Measurements from ENCODE around the gene MORN3.
"Not testable (repeated sequence)": the region's sequence is repeated elsewhere in the genome, so short reads cannot be mapped to it uniquely, and the experiment has no call there.

Gene MORN3

GRCh38 chr12:121689430-121689829 is 20.0 kb upstream of the MORN3 start:
- DNase-seq (ENCODE audit: low spot score): no peak

- DNase-seq (ENCODE audit: low spot score): no peak
Observed at GRCh38 chr12:121688966-121689365, 19.5 kb upstream of the MORN3 start.

DNA sequence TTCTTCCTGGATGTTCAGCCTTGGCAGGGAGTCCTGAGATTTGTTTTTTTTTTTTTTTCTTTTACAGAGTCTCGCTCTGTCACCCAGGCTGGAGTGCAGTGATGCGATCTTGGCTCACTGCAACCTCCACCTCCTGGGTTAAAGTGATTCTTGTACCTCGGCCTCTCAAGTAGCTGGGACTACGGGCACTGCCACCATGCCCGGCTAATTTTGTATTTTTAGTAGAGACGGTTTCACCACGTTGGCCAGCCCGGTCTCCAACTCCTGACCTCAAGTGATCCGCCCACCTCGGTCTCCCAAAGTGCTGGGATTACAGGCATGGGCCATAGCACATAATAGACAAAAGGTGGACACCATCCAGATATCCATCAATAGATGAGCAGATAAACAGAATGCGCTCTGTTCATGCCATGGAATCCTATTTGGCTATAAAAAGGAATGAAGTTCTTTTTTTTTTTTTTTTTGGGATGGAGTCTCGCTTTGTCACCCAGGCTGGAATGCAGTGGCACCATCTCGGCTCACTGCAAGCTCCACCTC is 10.3 kb upstream of the MORN3 start:
- DNase-seq (ENCODE audit: low spot score): not testable (repeated sequence)

GRCh38 chr12:121678716-121679300 is 9.4 kb upstream of the MORN3 start:
- DNase-seq (ENCODE audit: low spot score): no peak

DNA sequence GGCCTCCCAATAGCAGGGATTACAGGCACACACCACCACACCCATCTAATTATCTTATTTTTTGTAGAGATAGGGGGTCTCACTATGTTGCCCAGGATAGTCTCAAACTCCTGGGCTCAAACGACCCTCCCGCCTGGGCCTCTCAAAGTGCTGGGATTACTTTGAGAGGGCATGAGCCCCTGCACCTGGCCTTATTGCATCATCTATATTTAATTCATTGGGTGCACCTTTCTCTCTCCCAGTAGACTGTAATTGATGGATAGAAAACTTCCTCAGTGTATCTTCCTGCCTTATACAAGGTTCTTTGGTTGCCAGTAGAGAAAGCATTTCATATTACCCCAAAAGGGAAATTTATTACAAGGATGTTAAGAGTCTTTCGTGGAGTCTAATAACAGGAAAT is 8.9 kb upstream of the MORN3 start:
- no peak for DNase-seq (ENCODE audit: low spot score)

- DNase-seq (ENCODE audit: low spot score): no peak
Observed at GRCh38 chr12:121676190-121676589, 6.7 kb upstream of the MORN3 start.

DNA sequence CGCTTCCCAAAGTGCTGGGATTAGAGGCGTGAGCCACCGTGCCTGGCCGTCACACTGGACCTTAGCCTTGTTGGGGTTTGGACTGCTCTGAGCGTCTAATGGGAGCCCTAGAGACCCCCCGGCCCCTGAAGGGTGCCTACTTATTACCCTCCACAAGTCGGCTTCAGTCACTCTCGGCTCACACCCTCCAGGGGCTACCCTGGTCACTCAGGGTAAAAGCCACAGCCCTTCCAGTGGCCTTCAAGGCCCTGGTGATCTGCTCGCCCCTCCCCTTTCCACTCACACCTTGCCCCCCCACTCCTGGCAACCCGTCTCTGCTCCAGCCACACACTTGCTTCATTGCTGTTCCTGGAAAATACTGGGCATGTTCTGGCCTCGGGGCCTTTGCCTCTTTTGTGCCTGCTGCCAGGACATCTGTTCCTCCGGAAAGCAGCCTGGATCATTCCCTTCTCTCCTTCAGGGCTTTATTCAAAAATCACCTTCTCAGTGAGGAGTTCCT is 3.6 kb upstream of the MORN3 start:
- DNase-seq (ENCODE audit: low spot score): no peak

GRCh38 chr12:121668750-121669520 is 519 bp downstream of the MORN3 start:
- peak; percentile 47 for DNase-seq (ENCODE audit: low spot score)

- DNase-seq (ENCODE audit: low spot score): not testable (repeated sequence)
Observed at GRCh38 chr12:121666829-121667228, 2.6 kb downstream of the MORN3 start.

- no peak for DNase-seq (ENCODE audit: low spot score)
Observed at GRCh38 chr12:121663610-121663929, 5.9 kb downstream of the MORN3 start.

DNA sequence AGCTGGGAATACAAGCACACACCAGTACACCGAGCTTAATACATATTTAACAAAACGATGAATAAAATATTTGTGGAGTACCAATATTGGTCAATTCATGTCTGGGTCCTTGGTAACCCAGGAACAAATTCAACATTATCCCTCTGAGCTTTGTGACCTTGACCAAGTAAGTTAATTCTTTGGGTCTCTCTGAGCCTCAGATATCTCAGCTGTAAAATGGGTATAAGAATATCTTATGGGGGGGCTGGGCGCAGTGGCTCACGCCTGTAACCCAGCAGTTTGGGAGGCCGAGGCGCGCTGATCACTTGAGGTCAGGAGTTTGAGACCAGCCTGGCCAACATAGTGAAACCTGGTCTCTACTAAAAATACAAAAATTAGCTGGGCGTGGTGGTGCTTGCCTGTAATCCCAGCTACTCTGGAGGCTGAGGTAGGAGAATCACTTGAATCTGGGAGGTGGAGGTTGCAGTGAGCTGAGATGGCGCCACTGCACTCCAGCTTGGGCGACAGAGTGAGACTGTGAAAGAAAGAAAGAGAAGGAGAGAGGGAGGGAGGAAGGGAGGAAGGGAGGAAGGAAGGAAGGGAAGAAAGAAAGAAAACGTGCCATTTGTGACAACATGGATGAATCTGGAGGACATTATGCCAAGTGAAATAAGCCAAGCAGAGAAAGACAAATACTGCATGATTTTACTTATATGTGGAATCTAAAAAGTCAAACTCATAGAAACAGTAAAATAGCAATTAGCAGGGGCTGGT is 7.9 kb downstream of the MORN3 start:
- DNase-seq (ENCODE audit: low spot score): not testable (repeated sequence)

GRCh38 chr12:121657305-121658008 is 12.0 kb downstream of the MORN3 start:
- DNase-seq (ENCODE audit: low spot score): no peak

DNA sequence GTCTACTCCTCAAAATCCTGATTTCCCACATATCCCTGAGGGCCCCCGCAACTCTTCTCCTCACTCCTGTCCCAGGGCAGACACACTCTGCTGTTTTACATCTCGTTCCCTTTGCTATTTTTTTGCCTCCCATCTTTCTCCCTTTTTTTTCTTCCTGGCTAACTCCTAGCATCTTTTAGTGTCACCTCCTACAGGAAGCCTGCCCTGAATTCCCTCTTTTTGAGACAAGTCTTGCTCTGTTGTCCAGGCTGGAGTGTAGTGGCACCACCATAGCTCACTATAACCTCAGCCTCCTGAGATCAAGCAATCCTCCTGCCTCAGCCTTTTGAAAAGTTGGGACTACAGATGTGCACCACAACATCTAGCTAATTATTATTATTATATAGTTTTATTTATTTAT is 13.3 kb downstream of the MORN3 start:
- no peak for DNase-seq (ENCODE audit: low spot score)

GRCh38 chr12:121653999-121654398 is 15.5 kb downstream of the MORN3 start:
- no peak for DNase-seq (ENCODE audit: low spot score)

- no peak for DNase-seq (ENCODE audit: low spot score)
Observed at GRCh38 chr12:121652767-121653497, 16.5 kb downstream of the MORN3 start.

DNA sequence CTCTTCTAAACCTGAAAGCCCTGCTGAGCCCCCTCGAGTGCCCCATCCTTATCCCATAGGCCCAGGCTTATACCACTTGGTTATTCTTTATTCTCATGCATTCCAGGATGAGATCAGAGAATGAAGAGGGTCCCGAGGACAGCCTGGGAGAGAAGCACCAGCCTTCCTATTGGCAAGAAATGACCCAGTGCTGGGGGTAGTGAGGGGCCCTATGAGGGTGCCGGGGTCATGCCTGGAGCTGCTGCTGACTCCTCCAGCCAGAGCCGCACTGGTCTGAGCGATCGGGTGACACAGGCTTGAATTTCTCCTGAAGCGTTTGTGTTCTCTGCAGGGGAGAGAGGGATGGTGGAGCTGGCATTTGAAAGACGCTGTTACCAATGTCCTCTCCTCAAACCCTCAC is 18.1 kb downstream of the MORN3 start:
- no peak for DNase-seq (ENCODE audit: low spot score)

DNA sequence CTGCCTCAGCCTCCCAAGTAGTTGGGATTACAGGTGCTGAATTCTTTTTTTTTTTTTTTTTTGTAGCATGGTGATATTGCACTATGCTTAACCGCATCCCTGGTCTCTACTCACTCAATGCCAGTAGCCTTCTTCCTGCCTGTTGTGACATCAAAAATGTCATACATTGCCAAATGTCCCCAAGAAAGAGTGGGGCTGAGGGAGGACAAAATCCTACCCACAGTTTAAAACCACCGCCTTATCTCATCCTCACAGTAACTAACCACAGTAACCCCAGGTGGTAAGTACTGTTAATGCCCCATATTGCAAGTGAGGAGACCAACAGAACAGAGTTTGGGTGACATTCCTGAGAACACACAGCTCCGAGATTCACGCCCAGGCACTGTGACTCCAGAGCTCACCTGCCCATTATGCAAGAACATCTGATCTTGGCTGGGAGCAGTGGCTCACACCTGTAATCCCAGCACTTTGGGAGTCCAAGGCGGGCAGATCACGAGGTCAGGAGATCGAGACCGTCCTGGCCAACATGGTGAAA is 19.6 kb downstream of the MORN3 start:
- DNase-seq (ENCODE audit: low spot score): no peak

DNA sequence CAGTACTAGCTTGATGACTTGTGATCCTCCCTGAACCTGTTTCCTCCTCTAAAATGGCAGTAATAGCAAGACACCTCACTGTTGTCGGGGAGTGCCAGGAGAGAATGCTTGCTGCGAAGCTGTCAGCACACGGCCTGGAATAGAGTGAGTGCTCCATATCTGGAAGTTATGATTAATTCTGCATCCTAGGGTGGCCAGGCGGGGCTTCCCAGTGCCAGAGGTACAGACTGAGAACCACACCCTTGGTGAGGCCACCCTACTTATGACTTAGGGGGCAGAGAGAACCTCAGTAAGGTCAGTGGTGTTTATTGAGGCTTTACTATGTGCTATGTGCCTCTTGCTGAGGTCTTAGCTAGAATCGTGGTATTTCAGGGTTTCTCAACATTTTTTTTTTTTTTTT is 20.1 kb downstream of the MORN3 start:
- DNase-seq (ENCODE audit: low spot score): no peak

DNA sequence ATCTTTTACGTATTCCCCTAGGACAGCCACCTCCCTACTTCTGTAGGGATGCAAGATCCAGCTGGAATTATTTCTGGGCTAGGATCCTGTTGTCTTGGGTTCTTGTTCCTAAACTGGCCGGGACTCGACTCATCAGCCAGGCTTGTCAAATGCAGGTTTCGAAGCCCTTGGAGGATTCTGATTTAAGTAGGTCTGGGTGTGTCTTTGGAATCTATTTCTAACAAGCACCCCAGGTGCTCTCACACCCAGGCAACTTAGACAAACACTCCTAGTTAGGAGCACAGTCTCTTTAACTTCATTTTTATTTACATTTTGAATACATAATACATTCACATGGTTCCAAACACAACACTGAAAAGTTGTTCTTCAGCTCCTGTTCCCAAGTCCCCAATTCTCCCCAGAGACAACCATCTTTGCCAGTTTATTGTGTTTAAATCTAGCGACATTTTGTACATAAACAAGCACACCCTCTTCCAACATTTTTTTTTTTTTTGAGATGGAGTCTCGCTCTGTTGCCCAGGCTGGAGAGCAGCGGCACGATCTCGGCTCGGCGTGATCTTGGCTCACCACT is 20.9 kb downstream of the MORN3 start:
- DNase-seq (ENCODE audit: low spot score): no peak

- no peak for DNase-seq (ENCODE audit: low spot score)
Observed at GRCh38 chr12:121641343-121641630, 28.2 kb downstream of the MORN3 start.
